HCT116 (cell line): Measurements from ENCODE around the gene UGT1A3.
"Not testable (repeated sequence)": the region's sequence is repeated elsewhere in the genome, so short reads cannot be mapped to it uniquely, and the experiment has no call there.

Experiments used
- CBX3 ChIP-seq: IDR thresholded peaks from 2 replicates; pipeline ENCODE4 v1.6.1; 2012; ENCODE audit warnings: low read depth
- ELF1 ChIP-seq: IDR thresholded peaks from 2 replicates; pipeline ENCODE4 v1.6.1; 2012; ENCODE audit warnings: low read depth, borderline replicate concordance
- EZH2 ChIP-seq: fragments of 200-600 bp; sonication (generic); IDR thresholded peaks from 2 replicates; pipeline ENCODE4 v1.6.1; 2017; ENCODE audit warnings: antibody characterized with exemption, mixed run types
- EZH2phosphoT487 ChIP-seq: fragments of 200-600 bp; IDR thresholded peaks from 2 replicates; pipeline ENCODE4 v1.6.1; 2018; ENCODE audit warnings: antibody characterized with exemption, borderline replicate concordance
- JUND ChIP-seq: IDR thresholded peaks from 2 replicates; pipeline ENCODE4 v1.6.1; 2012
- POLR2A ChIP-seq: IDR thresholded peaks from 2 replicates; pipeline ENCODE4 v1.7.0; 2011; ENCODE audit warnings: borderline replicate concordance; ENCODE audit not compliant: insufficient read depth, insufficient read length; ENCODE audit errors: extremely low read depth
- POLR2AphosphoS5 ChIP-seq: IDR thresholded peaks from 2 replicates; pipeline ENCODE4 v1.6.1; 2011; ENCODE audit warnings: mild to moderate bottlenecking, low read depth, low read length, moderate library complexity
- RAD21 ChIP-seq: IDR thresholded peaks from 2 replicates; pipeline ENCODE4 v1.6.1; 2012; ENCODE audit warnings: low read depth, mild to moderate bottlenecking
- SP1 ChIP-seq: IDR thresholded peaks from 2 replicates; pipeline ENCODE4 v1.6.1; 2012; ENCODE audit warnings: low read depth
- YY1 ChIP-seq: IDR thresholded peaks from 2 replicates; pipeline ENCODE4 v1.6.1; 2011; ENCODE audit warnings: low read length, low read depth, moderate library complexity, mild to moderate bottlenecking; ENCODE audit not compliant: insufficient replicate concordance; ENCODE audit errors: extremely low read depth
- ZNF274 ChIP-seq: fragments of 200-500 bp; sonication (Bioruptor generic); IDR thresholded peaks from 2 replicates; pipeline ENCODE4 v1.6.1; 2014; ENCODE audit warnings: mild to moderate bottlenecking, low read depth, low read length, inconsistent platforms
- TF ChIP-seq, protein P1 (sequence below): IDR thresholded peaks from 2 replicates; pipeline ENCODE4 v1.6.1; 2012
- TF ChIP-seq, protein P2 (sequence below), 3 experiments: fragments of 200-600 bp in 1 of 3; sonication (generic) in 1 of 3; IDR thresholded peaks in 2 of 3; conservative IDR thresholded peaks in 1 of 3; 2 replicates each; pipeline ENCODE4 v1.5.1; 2012 to 2017; ENCODE audit warnings: low read depth in 2 of 3, low read length in 2 of 3, antibody characterized with exemption in 1 of 3, borderline replicate concordance in 1 of 3, control low read depth in 1 of 3, mild to moderate bottlenecking in 1 of 3, mixed read lengths in 1 of 3, mixed run types in 1 of 3, moderate library complexity in 1 of 3; ENCODE audit not compliant: insufficient read depth in 1 of 3
- TF ChIP-seq, protein P3 (sequence below): IDR thresholded peaks from 2 replicates; pipeline ENCODE4 v1.6.1; 2012; ENCODE audit warnings: low read depth

DNA sequence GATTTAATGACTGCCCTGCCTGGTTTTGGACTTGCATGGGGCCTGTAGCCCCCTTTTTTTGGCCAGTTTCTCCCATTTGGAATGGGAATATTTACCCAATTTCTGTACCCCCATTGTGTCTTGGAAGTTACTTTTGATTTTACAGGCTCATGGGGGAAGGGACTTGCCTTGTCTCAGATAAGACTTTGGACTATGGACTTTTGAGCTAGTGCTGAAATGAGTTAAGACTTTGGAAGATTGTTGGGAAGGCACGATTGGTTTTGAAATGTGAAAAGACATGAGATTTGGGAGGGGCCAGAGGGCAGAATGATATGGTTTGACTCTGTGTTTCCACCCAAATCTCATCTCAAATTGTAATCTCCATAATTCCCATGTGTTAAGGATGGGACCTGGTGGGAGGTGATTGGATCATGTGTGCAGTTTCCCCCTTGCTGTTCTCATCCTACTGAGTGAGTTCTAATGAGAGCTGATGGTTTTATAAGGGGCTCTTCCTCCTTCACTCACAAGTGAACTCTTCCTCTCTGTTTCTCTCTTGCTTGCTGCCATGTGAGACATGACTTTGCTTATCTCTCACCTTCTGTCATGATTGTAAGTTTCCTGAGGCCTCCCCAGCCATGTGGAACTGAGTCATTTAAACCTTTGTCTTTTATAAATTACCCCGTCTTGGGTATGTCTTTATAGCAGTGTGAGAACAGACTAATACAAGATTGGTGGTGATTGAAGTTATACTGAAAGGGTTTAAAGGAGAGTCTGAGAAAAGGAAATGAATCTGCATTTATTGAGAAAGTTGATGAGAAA, 22.6 kb downstream of the UGT1A3 start:
- not testable (repeated sequence) for TF ChIP-seq RAD21, SP1, ELF1, JUND, EZH2, CBX3, POLR2AphosphoS5, EZH2phosphoT487, POLR2A, YY1, ZNF274
- TF ChIP-seq, protein P1, sequence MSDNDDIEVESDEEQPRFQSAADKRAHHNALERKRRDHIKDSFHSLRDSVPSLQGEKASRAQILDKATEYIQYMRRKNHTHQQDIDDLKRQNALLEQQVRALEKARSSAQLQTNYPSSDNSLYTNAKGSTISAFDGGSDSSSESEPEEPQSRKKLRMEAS: not testable (repeated sequence)
- TF ChIP-seq, protein P2, sequence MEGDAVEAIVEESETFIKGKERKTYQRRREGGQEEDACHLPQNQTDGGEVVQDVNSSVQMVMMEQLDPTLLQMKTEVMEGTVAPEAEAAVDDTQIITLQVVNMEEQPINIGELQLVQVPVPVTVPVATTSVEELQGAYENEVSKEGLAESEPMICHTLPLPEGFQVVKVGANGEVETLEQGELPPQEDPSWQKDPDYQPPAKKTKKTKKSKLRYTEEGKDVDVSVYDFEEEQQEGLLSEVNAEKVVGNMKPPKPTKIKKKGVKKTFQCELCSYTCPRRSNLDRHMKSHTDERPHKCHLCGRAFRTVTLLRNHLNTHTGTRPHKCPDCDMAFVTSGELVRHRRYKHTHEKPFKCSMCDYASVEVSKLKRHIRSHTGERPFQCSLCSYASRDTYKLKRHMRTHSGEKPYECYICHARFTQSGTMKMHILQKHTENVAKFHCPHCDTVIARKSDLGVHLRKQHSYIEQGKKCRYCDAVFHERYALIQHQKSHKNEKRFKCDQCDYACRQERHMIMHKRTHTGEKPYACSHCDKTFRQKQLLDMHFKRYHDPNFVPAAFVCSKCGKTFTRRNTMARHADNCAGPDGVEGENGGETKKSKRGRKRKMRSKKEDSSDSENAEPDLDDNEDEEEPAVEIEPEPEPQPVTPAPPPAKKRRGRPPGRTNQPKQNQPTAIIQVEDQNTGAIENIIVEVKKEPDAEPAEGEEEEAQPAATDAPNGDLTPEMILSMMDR (IDR thresholded peaks at IDR 0.05 in 2 of 3, conservative IDR thresholded peaks at IDR 0.05 in 1 of 3; ENCODE audit: borderline replicate concordance in 1 of 3, insufficient read depth in 1 of 3, low read depth in 2 of 3, low read length in 2 of 3): not testable (repeated sequence)
- TF ChIP-seq, protein P3, sequence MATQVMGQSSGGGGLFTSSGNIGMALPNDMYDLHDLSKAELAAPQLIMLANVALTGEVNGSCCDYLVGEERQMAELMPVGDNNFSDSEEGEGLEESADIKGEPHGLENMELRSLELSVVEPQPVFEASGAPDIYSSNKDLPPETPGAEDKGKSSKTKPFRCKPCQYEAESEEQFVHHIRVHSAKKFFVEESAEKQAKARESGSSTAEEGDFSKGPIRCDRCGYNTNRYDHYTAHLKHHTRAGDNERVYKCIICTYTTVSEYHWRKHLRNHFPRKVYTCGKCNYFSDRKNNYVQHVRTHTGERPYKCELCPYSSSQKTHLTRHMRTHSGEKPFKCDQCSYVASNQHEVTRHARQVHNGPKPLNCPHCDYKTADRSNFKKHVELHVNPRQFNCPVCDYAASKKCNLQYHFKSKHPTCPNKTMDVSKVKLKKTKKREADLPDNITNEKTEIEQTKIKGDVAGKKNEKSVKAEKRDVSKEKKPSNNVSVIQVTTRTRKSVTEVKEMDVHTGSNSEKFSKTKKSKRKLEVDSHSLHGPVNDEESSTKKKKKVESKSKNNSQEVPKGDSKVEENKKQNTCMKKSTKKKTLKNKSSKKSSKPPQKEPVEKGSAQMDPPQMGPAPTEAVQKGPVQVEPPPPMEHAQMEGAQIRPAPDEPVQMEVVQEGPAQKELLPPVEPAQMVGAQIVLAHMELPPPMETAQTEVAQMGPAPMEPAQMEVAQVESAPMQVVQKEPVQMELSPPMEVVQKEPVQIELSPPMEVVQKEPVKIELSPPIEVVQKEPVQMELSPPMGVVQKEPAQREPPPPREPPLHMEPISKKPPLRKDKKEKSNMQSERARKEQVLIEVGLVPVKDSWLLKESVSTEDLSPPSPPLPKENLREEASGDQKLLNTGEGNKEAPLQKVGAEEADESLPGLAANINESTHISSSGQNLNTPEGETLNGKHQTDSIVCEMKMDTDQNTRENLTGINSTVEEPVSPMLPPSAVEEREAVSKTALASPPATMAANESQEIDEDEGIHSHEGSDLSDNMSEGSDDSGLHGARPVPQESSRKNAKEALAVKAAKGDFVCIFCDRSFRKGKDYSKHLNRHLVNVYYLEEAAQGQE: not testable (repeated sequence)
